HepG2 (cell line): Measurements from ENCODE around the gene PRM3. TPM values are rescaled to one million over a fixed set of nuclear protein-coding genes. Genes with fewer than 3 reads are reported as not detected.

Source experiments
- BRCA1 ChIP-seq: sonication (generic); formaldehyde crosslinking; IDR thresholded peaks from 2 replicates; pipeline ENCODE4 v1.4.0; 2020; ENCODE audit warnings: missing genetic modification reagents
- ETV6 ChIP-seq: sonication (generic); formaldehyde crosslinking; conservative IDR thresholded peaks from 2 replicates; pipeline ENCODE4 v1.4.0; 2020; ENCODE audit warnings: missing genetic modification reagents
- FOXA3 ChIP-seq: IDR thresholded peaks from 2 replicates; pipeline ENCODE4 v1.6.1; 2016; ENCODE audit warnings: missing genetic modification reagents, missing compliant biosample characterization
- NFE2L1 ChIP-seq: sonication (generic); formaldehyde crosslinking; IDR thresholded peaks from 2 replicates; pipeline ENCODE4 v1.4.0; 2020; ENCODE audit warnings: missing genetic modification reagents, mild to moderate bottlenecking, borderline replicate concordance
- NR2F6 ChIP-seq, 2 experiments: IDR thresholded peaks; 2 replicates each; pipeline ENCODE4 v1.6.1; 2016; ENCODE audit warnings: antibody characterized with exemption in 1 of 2, mild to moderate bottlenecking in 1 of 2
- PAWR ChIP-seq: sonication (generic); formaldehyde crosslinking; IDR thresholded peaks from 2 replicates; pipeline ENCODE4 v1.4.0; 2020; ENCODE audit warnings: missing genetic modification reagents, mild to moderate bottlenecking, borderline replicate concordance
- RBM22 ChIP-seq: fragments of 200-400 bp; formaldehyde crosslinking; optimal IDR thresholded peaks from 2 replicates; pipeline ENCODE3; 2017; ENCODE audit warnings: mild to moderate bottlenecking, low read length, moderate library complexity
- SCMH1 ChIP-seq: sonication (generic); formaldehyde crosslinking; IDR thresholded peaks from 2 replicates; pipeline ENCODE4 v1.9.0; 2021; ENCODE audit warnings: missing genetic modification reagents, mild to moderate bottlenecking, borderline replicate concordance
- SRSF1 ChIP-seq: fragments of 200-400 bp; formaldehyde crosslinking; optimal IDR thresholded peaks from 2 replicates; pipeline ENCODE3; 2017; ENCODE audit warnings: mild to moderate bottlenecking, low read depth, low read length, moderate library complexity
- TCF7 ChIP-seq: sonication (generic); IDR thresholded peaks from 2 replicates; pipeline ENCODE4 v1.6.1; 2016; ENCODE audit warnings: antibody characterized with exemption, low read depth
- TOPORS ChIP-seq: sonication (generic); formaldehyde crosslinking; IDR thresholded peaks from 2 replicates; pipeline ENCODE4 v1.8.0; 2023; ENCODE audit warnings: mild to moderate bottlenecking, missing genetic modification reagents
- WIZ ChIP-seq: sonication (generic); formaldehyde crosslinking; IDR thresholded peaks from 2 replicates; pipeline ENCODE4 v1.5.1; 2020; ENCODE audit warnings: mild to moderate bottlenecking, missing genetic modification reagents
- ZFAT ChIP-seq: sonication (generic); formaldehyde crosslinking; conservative IDR thresholded peaks from 2 replicates; pipeline ENCODE4 v1.8.1; 2023; ENCODE audit warnings: missing genetic modification reagents, inconsistent platforms
- ZFP36L2 ChIP-seq: sonication (generic); formaldehyde crosslinking; IDR thresholded peaks from 2 replicates; pipeline ENCODE4 v1.4.0; 2020; ENCODE audit warnings: missing genetic modification reagents
- ZFP82 ChIP-seq: sonication (generic); formaldehyde crosslinking; IDR thresholded peaks from 2 replicates; pipeline ENCODE4 v1.5.1; 2020; ENCODE audit warnings: mild to moderate bottlenecking, missing genetic modification reagents, borderline replicate concordance
- ZMAT3 ChIP-seq: sonication (generic); formaldehyde crosslinking; conservative IDR thresholded peaks from 2 replicates; pipeline ENCODE4 v1.7.0; 2021; ENCODE audit warnings: missing genetic modification reagents
- ZNF24 ChIP-seq: fragments of 450-650 bp; IDR thresholded peaks from 2 replicates; pipeline ENCODE4 v1.6.1; 2017; ENCODE audit warnings: antibody characterized with exemption, mild to moderate bottlenecking
- ZNF33B ChIP-seq: sonication (generic); formaldehyde crosslinking; IDR thresholded peaks from 2 replicates; pipeline ENCODE4 v1.5.1; 2020; ENCODE audit warnings: mild to moderate bottlenecking, missing genetic modification reagents
- ZNF431 ChIP-seq: sonication (generic); formaldehyde crosslinking; IDR thresholded peaks from 2 replicates; pipeline ENCODE4 v1.9.0; 2022; ENCODE audit warnings: missing genetic modification reagents, low read depth, mild to moderate bottlenecking, borderline replicate concordance
- ZNF557 ChIP-seq: sonication (generic); formaldehyde crosslinking; IDR thresholded peaks from 2 replicates; pipeline ENCODE4 v1.4.0; 2020; ENCODE audit warnings: missing genetic modification reagents
- ZNF768 ChIP-seq: sonication (generic); formaldehyde crosslinking; IDR thresholded peaks from 2 replicates; pipeline ENCODE4 v1.4.0; 2020; ENCODE audit warnings: missing genetic modification reagents
- ZNF782 ChIP-seq: sonication (generic); formaldehyde crosslinking; IDR thresholded peaks from 2 replicates; pipeline ENCODE4 v1.4.0; 2020; ENCODE audit warnings: missing genetic modification reagents, mild to moderate bottlenecking, borderline replicate concordance
- polyA plus RNA-seq, 8 experiments: library from polyadenylated mRNA; depleted of rRNA in 3 of 8; stranded (reverse) in 7 of 8; unstranded in 1 of 8; fragments of >200 nt; fragmentation: Illumina TruSeq in 4 of 8; extraction: Trizol in 4 of 8; gene quantifications; 2 replicates each; pipeline versions ENCODE4 v1.2.1 to v1.2.3, GENCODE V29; 2011 to 2016; ENCODE audit warnings: low read depth in 4 of 8, missing spikeins in 1 of 8, mixed read lengths in 1 of 8; ENCODE audit not compliant: insufficient read depth in 1 of 8
- total RNA-seq, 5 experiments: library from RNA; depleted of rRNA; stranded (reverse); fragments of >200 nt; fragmentation: Illumina TruSeq; extraction: Trizol; gene quantifications; 2 replicates each; pipeline ENCODE4 v1.2.3, GENCODE V29; 2016; ENCODE audit warnings: low read depth in 1 of 5
- TF ChIP-seq, protein P1 (sequence below): IDR thresholded peaks from 2 replicates; pipeline ENCODE4 v1.6.1; 2012; ENCODE audit warnings: inconsistent platforms
- TF ChIP-seq, protein P2 (sequence below): sonication (generic); formaldehyde crosslinking; IDR thresholded peaks from 2 replicates; pipeline ENCODE4 v1.4.0; 2020; ENCODE audit warnings: missing genetic modification reagents, borderline replicate concordance
- TF ChIP-seq, protein P3 (sequence below): sonication (generic); formaldehyde crosslinking; IDR thresholded peaks from 2 replicates; pipeline ENCODE4 v1.5.0; 2020; ENCODE audit warnings: missing genetic modification reagents, mild to moderate bottlenecking, borderline replicate concordance
- TF ChIP-seq, protein P4 (sequence below): sonication (generic); IDR thresholded peaks from 2 replicates; pipeline ENCODE4 v1.6.1; 2016; ENCODE audit warnings: low read depth, borderline replicate concordance

The PRM3 gene
- total and polyA plus RNA-seq, 2 of the 13 experiments (the other 11 are each of a cell fraction or from before 2014, with no cell fraction given), result not detected

DNA sequence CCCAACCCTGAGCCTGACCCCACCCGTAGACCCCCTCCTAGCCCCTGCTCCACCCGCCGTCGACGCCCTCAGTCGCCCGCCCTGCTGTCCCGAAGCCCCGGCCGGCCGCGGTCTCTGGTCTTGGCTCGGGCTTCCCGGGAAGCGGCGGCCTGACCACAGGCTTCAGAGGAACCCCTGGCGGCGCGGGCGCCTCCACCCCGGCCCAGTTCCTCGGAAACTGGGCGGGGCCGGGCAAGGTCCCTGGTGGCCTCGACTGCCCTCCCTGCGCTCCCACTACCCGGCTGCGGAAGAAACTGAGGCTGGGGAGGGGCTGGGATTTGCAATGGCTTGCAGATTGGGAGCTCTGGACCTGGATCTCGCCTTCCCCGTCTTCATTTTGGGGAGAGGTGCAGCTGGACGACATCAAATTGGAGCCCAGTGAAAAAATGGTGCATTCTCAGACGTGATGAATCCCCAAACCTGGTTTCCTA, 16.7 kb downstream of the PRM3 start (continued):
- TF ChIP-seq WIZ (peak; percentile 20; the same call in 1 of the 2 replicates), ZNF24 (no peak), SRSF1 (no peak), TOPORS (no peak), ZNF557 (CRISPR knock-in tag) (no peak), ZFP82 (CRISPR knock-in tag) (peak; percentile 97), ZNF782 (CRISPR knock-in tag) (no peak), ZNF768 (0 out of 2 replicates have a peak, but pooled peaks have one; percentile 49), ZFAT (no peak), BRCA1 (CRISPR knock-in tag) (no peak), ZMAT3 (CRISPR knock-in tag) (peak; percentile 7; the same call in 1 of the 2 replicates), TCF7 (no peak; the same call in 1 of the 2 replicates), ZNF33B (CRISPR knock-in tag) (peak; percentile 9; the same call in 1 of the 2 replicates), RBM22 (peak; percentile 6), NR2F6 (IDR thresholded peaks at IDR 0.05) (no peak), NR2F6 (CRISPR knock-in tag; IDR thresholded peaks at IDR 0.05) (0 out of 2 replicates have a peak, but pooled peaks have one; percentile 17), SCMH1 (no peak), ZNF431 (CRISPR knock-in tag) (no peak), ETV6 (CRISPR knock-in tag) (no peak), NFE2L1 (CRISPR knock-in tag) (no peak), ZFP36L2 (no peak), FOXA3 (CRISPR knock-in tag) (no peak), PAWR (CRISPR knock-in tag) (no peak)
- TF ChIP-seq, protein P1, sequence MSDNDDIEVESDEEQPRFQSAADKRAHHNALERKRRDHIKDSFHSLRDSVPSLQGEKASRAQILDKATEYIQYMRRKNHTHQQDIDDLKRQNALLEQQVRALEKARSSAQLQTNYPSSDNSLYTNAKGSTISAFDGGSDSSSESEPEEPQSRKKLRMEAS, result 0 out of 2 replicates have a peak, but pooled peaks have one; percentile 1
- TF ChIP-seq, protein P2, sequence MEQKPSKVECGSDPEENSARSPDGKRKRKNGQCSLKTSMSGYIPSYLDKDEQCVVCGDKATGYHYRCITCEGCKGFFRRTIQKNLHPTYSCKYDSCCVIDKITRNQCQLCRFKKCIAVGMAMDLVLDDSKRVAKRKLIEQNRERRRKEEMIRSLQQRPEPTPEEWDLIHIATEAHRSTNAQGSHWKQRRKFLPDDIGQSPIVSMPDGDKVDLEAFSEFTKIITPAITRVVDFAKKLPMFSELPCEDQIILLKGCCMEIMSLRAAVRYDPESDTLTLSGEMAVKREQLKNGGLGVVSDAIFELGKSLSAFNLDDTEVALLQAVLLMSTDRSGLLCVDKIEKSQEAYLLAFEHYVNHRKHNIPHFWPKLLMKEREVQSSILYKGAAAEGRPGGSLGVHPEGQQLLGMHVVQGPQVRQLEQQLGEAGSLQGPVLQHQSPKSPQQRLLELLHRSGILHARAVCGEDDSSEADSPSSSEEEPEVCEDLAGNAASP (CRISPR knock-in tag), result 0 out of 2 replicates have a peak, but pooled peaks have one; percentile 35
- TF ChIP-seq, protein P3, sequence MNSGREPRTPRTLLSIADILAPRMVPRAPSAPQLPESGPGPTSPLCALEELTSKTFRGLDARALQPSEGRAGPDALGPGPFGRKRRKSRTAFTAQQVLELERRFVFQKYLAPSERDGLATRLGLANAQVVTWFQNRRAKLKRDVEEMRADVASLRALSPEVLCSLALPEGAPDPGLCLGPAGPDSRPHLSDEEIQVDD (CRISPR knock-in tag), result peak; percentile 82; the same call in 1 of the 2 replicates
- TF ChIP-seq, protein P4, sequence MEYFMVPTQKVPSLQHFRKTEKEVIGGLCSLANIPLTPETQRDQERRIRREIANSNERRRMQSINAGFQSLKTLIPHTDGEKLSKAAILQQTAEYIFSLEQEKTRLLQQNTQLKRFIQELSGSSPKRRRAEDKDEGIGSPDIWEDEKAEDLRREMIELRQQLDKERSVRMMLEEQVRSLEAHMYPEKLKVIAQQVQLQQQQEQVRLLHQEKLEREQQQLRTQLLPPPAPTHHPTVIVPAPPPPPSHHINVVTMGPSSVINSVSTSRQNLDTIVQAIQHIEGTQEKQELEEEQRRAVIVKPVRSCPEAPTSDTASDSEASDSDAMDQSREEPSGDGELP, result peak; percentile 2; the same call in 1 of the 2 replicates
